Kidney epithelial cell (primary cell): ENCODE measurements around the gene ANKLE2. TPM values are rescaled to one million over a fixed set of nuclear protein-coding genes. Genes with fewer than 3 reads are reported as not detected.
"Not testable (repeated sequence)": the region's sequence is repeated elsewhere in the genome, so short reads cannot be mapped to it uniquely, and the experiment has no call there.

Experiments
- DNase-seq: peaks from one replicate; pipeline ENCODE4 v3.0.0-alpha.2; 2010; ENCODE audit warnings: low read depth
- H3K27me3 ChIP-seq: 2 replicates; pipeline ENCODE4 v1.6.0; 2011; ENCODE audit warnings: low read length; ENCODE audit not compliant: control insufficient read depth, insufficient read depth
- H3K36me3 ChIP-seq: 2 replicates; pipeline ENCODE4 v1.5.1; 2011; ENCODE audit warnings: low read length; ENCODE audit not compliant: control insufficient read depth, insufficient read depth
- H3K4me3 ChIP-seq: 2 replicates; pipeline ENCODE4 v1.5.1; 2011; ENCODE audit warnings: low read depth, mild to moderate bottlenecking, control low read depth, low read length
- total RNA-seq: library from RNA; depleted of rRNA; stranded (reverse); fragments of >200 nt; gene quantifications from 2 replicates; pipeline ENCODE4 v1.2.3, GENCODE V29; 2015
- TF ChIP-seq, protein P1 (sequence below): IDR thresholded peaks from 2 replicates; pipeline ENCODE4 v1.5.1; 2011; ENCODE audit warnings: mild to moderate bottlenecking, moderate library complexity, low read length, control low read depth, inconsistent platforms; ENCODE audit not compliant: insufficient read depth, poor library complexity, severe bottlenecking

ANKLE2 gene
- total RNA-seq, 1 donor from 2014 or later, result 115 TPM

DNA sequence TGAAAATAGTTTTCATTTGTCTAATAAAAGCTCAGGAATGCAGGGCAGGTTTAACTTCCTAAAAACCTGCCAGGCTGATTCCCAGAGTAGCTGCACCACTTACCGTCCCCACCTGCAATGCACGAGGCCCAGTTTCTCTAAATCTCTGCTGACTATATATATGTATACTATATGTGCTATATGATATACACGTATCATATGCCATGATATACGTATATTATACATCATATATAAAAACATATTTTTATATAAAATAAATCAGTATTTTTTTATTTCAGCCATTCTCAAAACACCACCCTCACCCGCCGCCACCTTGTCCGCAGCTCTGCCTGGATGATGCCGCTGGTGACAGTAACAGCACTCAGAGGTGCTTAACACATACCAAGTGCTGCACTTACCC lies 2.3 kb downstream of the ANKLE2 start:
- peaks cover 2% of the 10 kb centered on the region for H3K36me3 ChIP-seq
- TF ChIP-seq, protein P1, sequence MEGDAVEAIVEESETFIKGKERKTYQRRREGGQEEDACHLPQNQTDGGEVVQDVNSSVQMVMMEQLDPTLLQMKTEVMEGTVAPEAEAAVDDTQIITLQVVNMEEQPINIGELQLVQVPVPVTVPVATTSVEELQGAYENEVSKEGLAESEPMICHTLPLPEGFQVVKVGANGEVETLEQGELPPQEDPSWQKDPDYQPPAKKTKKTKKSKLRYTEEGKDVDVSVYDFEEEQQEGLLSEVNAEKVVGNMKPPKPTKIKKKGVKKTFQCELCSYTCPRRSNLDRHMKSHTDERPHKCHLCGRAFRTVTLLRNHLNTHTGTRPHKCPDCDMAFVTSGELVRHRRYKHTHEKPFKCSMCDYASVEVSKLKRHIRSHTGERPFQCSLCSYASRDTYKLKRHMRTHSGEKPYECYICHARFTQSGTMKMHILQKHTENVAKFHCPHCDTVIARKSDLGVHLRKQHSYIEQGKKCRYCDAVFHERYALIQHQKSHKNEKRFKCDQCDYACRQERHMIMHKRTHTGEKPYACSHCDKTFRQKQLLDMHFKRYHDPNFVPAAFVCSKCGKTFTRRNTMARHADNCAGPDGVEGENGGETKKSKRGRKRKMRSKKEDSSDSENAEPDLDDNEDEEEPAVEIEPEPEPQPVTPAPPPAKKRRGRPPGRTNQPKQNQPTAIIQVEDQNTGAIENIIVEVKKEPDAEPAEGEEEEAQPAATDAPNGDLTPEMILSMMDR, result no peak
- peak overlapping the region; percentile 6 for H3K4me3 ChIP-seq
- DNase-seq, result no peak
- H3K27me3 ChIP-seq, result no peaks in the 10 kb centered on the region

DNA sequence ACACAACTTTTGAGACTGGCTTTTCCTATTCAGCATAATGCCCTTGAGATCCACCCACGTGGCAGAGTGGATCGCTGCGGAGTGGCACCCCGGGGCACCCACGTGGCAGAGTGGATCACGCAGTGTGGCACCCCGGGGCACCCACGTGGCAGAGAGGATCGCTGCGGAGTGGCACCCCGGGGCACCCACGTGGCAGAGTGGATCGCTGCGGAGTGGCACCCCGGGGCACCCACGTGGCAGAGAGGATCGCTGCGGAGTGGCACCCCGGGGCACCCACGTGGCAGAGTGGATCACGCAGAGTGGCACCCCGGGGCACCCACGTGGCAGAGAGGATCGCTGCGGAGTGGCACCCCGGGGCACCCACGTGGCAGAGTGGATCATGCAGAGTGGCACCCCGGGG lies 2.8 kb downstream of the ANKLE2 start:
- not testable (repeated sequence) for H3K4me3 ChIP-seq, H3K36me3 ChIP-seq, H3K27me3 ChIP-seq, DNase-seq

DNA sequence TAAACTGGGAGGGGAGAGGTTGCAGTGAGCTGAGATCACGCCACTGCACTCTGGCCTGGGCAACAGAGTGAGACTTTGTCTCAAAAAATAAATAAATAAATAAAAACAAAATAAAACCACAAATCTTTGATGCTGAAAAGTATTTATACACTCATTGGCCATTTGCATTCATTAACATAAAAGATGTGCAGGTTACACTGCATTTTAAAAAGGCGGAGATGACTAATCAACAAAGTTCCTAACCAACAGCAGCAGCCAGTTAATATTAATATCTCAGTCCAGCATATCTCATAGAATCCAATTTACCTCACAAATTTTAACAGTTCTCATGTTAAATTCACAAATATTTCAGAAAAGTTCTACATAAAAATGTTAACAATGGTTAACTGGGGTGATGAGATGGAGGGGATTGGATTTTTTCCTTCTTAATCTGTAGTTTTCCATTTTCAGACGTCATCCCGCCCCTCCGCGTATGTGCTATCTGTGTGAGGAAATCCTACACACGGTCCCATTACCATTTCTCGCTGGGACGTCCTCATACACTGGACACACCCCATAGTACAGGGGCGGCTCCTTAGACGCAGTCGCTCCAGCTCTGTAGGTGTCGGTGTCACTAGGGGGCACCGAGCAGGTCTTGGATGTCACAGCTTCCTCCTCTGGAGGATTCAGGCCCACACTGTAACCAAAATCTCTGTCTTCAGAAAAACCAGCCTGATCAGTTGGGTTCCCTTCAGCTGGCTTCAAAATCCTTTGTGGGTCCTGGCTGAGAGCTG lies 7.3 kb downstream of the ANKLE2 start:
- no peak overlapping the region for H3K4me3 ChIP-seq
- TF ChIP-seq, protein P1, result no peak
- no peak for DNase-seq
- H3K36me3 ChIP-seq, result peaks cover 5% of the 10 kb centered on the region
- H3K27me3 ChIP-seq, result no peaks in the 10 kb centered on the region

DNA sequence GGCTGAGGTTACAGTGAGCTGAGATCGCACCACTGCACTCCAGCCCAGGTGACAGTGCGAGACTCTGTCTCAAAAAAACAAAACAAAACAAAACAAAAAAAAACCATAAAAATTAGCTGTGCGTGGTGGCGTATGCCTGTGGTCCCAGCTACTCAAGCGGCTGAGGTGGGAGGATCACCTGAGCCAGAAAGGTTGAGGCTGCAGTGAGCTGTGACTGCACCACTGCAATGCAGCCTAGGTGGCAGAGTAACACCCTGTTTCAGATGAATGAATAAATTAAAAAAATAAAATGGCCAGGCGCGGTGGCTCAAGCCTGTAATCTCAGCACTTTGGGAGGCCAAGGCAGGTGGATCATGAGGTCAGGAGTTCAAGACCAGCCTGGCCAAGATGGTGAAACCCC lies 8.0 kb downstream of the ANKLE2 start:
- not testable (repeated sequence) for H3K4me3 ChIP-seq, H3K36me3 ChIP-seq, H3K27me3 ChIP-seq, DNase-seq

DNA sequence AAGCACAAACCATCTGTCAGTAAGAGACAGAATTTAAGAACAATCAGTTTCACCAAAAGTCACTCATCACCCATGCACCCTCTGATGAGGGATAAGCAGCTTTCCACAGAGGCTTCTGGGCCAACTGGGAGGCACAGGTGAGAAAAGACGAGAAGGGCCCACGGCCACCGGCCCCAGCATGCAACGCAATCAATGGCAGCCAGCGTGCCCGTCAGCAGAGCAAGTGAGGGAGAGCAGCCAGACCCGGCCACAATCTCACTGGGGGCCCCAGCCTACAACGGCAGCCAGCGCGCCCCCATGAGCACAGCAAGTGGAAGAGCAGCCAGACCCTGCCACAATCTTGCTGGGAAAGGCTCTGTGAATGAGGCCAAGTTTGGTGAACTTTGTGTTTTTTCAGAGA lies 13.3 kb downstream of the ANKLE2 start:
- DNase-seq, result no peak
- Histone ChIP-seq H3K27me3 (no peaks in the 10 kb centered on the region), H3K36me3 (peaks cover 4% of the 10 kb centered on the region), H3K4me3 (no peak overlapping the region)
- TF ChIP-seq, protein P1, result no peak

DNA sequence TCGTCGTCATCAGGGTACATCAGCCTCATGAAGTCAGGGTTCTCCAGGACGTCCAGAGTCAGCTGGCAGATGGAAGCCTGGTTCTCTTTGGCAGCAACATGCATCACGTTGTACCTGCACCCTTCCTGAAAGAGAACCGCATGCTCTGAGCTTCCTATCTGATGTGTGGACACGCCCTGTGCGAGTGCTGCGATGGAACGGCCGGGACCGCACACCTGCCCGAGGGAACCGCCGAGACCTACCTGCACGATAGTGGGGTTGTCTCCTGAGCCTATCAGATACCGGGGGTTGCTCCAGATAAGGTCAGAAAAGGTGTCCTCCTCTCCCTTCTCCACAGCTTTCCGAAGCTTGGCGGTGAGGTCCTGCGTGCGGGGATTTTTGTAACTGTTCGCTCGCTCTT lies 13.7 kb downstream of the ANKLE2 start:
- no peaks in the 10 kb centered on the region for H3K27me3 ChIP-seq
- no peak overlapping the region for H3K4me3 ChIP-seq
- peaks cover 4% of the 10 kb centered on the region for H3K36me3 ChIP-seq
- TF ChIP-seq, protein P1, result no peak
- no peak for DNase-seq

DNA sequence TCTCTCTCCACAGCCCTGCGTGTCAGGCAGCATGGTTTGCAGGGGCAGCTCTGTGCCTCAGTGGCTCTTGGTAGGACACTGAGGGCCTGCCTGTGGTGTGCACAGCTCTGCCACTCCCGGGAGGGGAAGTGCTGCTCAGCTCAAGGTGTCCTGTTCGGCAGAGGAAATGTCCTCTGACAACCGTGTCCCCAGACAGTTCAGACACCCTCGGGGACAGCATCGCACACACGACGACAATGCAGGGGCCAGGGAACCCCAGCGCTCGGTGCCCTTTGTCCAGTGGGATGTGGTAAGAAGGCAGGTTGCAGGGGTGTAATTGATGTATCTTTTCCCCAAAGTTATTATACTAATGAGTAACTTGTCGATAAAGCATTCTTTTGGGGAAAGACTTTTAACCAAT lies 14.2 kb downstream of the ANKLE2 start:
- no peak for DNase-seq
- H3K36me3 ChIP-seq, result peaks cover 5% of the 10 kb centered on the region
- TF ChIP-seq, protein P1, result no peak
- H3K27me3 ChIP-seq, result no peaks in the 10 kb centered on the region
- no peak overlapping the region for H3K4me3 ChIP-seq
